Measurements from ENCODE around the gene UNC5C. TPM values are rescaled to one million over a fixed set of nuclear protein-coding genes. Genes with fewer than 3 reads are reported as not detected.

Gene UNC5C
- total RNA-seq, 4 donors from 2014 or later: 1.2 to 5.0 (median 3.0) TPM

GRCh38 chr4:95377366-95377900 lies 171.3 kb downstream of the UNC5C start:
- Histone ChIP-seq H3K27ac (no peak overlapping the region), H3K27me3 (no peaks in the 10 kb centered on the region), H3K9me3 (no peaks in the 10 kb centered on the region), H3K36me3 (no peaks in the 10 kb centered on the region), H3K4me1 (no peaks in the 10 kb centered on the region), H3K4me3 (no peak overlapping the region)
- WGBS, 2 donors: 95 to 96% methylated on average over 4 of the region's 4 CpGs
- DNase-seq (ENCODE audit: low spot score in 2 of 2): no peak
- TF ChIP-seq CTCF (IDR thresholded peaks at IDR 0.05): no peak
- TF ChIP-seq POLR2A (IDR thresholded peaks at IDR 0.05): no peak
- TF ChIP-seq EP300 (IDR thresholded peaks at IDR 0.05): no peak

GRCh38 chr4:95371476-95372224 lies 177.1 kb downstream of the UNC5C start:
- no peaks in the 10 kb centered on the region for H3K27me3 ChIP-seq
- no peak overlapping the region for H3K27ac ChIP-seq
- DNase-seq (ENCODE audit: low spot score in 2 of 2): no peak
- H3K9me3 ChIP-seq: no peaks in the 10 kb centered on the region
- no peaks in the 10 kb centered on the region for H3K4me1 ChIP-seq
- H3K4me3 ChIP-seq: no peak overlapping the region
- WGBS, 2 donors: 76 to 80% methylated on average over 3 of the region's 3 CpGs
- H3K36me3 ChIP-seq: no peaks in the 10 kb centered on the region
- TF ChIP-seq POLR2A (IDR thresholded peaks at IDR 0.05) (no peak), CTCF (IDR thresholded peaks at IDR 0.05) (no peak), EP300 (IDR thresholded peaks at IDR 0.05) (no peak)

GRCh38 chr4:95367824-95368223 lies 180.9 kb downstream of the UNC5C start:
- Histone ChIP-seq H3K27me3 (no peaks in the 10 kb centered on the region), H3K9me3 (no peaks in the 10 kb centered on the region), H3K27ac (no peak overlapping the region), H3K4me3 (no peak overlapping the region), H3K36me3 (no peaks in the 10 kb centered on the region), H3K4me1 (peaks cover 0 to 11% (median 0%) of the 10 kb centered on the region in 4 donors)
- 60 to 62% methylated on average over 2 of the region's 2 CpGs for WGBS, 2 donors
- DNase-seq (ENCODE audit: low spot score in 2 of 2): no peak
- TF ChIP-seq POLR2A (IDR thresholded peaks at IDR 0.05) (no peak), EP300 (IDR thresholded peaks at IDR 0.05) (no peak), CTCF (IDR thresholded peaks at IDR 0.05) (no peak)

- H3K36me3 ChIP-seq: no peaks in the 10 kb centered on the region
- TF ChIP-seq EP300 (IDR thresholded peaks at IDR 0.05) (no peak), CTCF (IDR thresholded peaks at IDR 0.05) (no peak), POLR2A (IDR thresholded peaks at IDR 0.05) (no peak)
- H3K9me3 ChIP-seq: no peaks in the 10 kb centered on the region
- WGBS, 2 donors: 50 to 58% methylated on average over 1 of the region's 1 CpG
- H3K27me3 ChIP-seq: no peaks in the 10 kb centered on the region
- H3K4me3 ChIP-seq: no peak overlapping the region
- H3K27ac ChIP-seq: no peak overlapping the region
- H3K4me1 ChIP-seq: peaks cover 0 to 11% (median 0%) of the 10 kb centered on the region in 4 donors
- no peak for DNase-seq (ENCODE audit: low spot score in 2 of 2)
Measured at GRCh38 chr4:95363966-95364365, 184.8 kb downstream of the UNC5C start.

- WGBS, 2 donors: 48 to 64% methylated on average over 2 of the region's 2 CpGs
- no peak overlapping the region for H3K4me3 ChIP-seq
- no peaks in the 10 kb centered on the region for H3K36me3 ChIP-seq
- H3K4me1 ChIP-seq: peaks cover 0 to 11% (median 0%) of the 10 kb centered on the region in 4 donors
- TF ChIP-seq POLR2A (IDR thresholded peaks at IDR 0.05): no peak
- TF ChIP-seq CTCF (IDR thresholded peaks at IDR 0.05): no peak
- TF ChIP-seq EP300 (IDR thresholded peaks at IDR 0.05): no peak
- H3K27ac ChIP-seq: no peak overlapping the region
- H3K9me3 ChIP-seq: no peaks in the 10 kb centered on the region
- H3K27me3 ChIP-seq: no peaks in the 10 kb centered on the region
- DNase-seq (ENCODE audit: low spot score in 2 of 2): no peak
Measured at GRCh38 chr4:95363559-95363925, 185.2 kb downstream of the UNC5C start.

Data from tibial nerve (tissue), 4 donors.